Hindlimb muscle (tissue), 1 donor: ENCODE measurements around the gene CTNNA2. TPM values are rescaled to one million over a fixed set of nuclear protein-coding genes. Genes with fewer than 3 reads are reported as not detected.

Source experiments
- DNase-seq: peaks from one replicate; pipeline ENCODE4 v3.0.0-alpha.2; 2013
- polyA plus RNA-seq: library from polyadenylated mRNA; unstranded; fragments of 120-200 nt; gene quantifications from one replicate; pipeline ENCODE4 v1.2.1, GENCODE V29; 2013; ENCODE audit not compliant: insufficient read length

The CTNNA2 gene
- polyA plus RNA-seq, 1 donor = 0.59 TPM

- DNase-seq = no peak
These were observed 726.0 kb downstream of the CTNNA2 start for GRCh38 chr2:80238692-80239469.

- no peak for DNase-seq
These were observed 729.6 kb downstream of the CTNNA2 start for GRCh38 chr2:80242355-80242910.

DNA sequence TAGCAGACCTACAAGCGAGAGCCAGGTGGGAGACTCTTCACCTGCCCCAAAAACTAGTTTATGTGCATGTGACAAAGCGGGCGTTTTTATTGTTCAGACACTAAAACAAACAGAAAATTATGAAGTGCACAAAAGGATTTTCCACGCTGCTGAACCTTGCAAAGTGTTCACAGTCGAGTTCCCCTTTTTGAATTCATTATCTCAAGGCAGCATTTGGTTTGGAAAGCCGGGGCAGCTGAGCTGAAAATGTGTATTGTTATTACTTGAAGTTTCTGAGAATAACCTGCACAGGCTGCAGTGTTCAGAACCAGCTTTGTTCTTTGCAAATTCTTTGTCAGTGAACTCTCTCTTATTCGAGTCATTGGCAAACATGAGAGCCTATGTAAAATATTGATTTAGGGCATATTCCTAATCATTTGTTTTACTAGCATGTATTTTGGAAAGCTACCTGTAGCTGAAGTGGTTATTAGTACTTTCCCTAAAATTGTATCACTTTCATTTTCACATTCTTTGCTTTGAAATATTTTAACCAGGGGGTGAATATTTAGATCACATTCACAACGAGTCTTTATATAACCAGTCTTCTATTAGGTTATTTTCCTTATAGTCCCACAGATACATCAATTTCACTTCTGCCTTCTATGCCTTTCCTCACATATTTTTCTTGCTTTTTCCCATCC is 732.2 kb downstream of the CTNNA2 start:
- no peak for DNase-seq

- DNase-seq = no peak
These were observed 733.7 kb downstream of the CTNNA2 start for GRCh38 chr2:80246534-80246933.

DNA sequence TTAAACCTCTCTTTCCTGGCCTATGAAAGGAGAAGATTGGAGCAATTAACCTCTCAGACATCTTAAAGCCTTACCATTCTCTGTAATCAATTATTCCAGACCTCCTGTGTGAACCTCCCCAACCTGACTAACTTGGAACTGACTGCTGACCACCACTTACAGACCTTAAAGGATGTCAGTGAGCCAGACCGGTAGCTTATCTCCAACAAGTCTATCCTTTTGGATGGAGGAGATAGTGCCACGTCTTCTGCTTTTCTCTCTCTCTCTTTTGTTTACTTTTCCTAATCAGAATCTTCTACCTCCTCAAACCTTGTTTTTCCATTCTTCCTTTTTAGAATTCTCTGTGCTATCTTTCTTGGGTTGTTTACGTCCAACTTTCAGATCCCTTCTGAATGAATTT is 734.5 kb downstream of the CTNNA2 start:
- DNase-seq = no peak

GRCh38 chr2:80248146-80248545 is 735.3 kb downstream of the CTNNA2 start:
- no peak for DNase-seq

- DNase-seq = no peak
These were observed 739.6 kb downstream of the CTNNA2 start for GRCh38 chr2:80252294-80252986.

DNA sequence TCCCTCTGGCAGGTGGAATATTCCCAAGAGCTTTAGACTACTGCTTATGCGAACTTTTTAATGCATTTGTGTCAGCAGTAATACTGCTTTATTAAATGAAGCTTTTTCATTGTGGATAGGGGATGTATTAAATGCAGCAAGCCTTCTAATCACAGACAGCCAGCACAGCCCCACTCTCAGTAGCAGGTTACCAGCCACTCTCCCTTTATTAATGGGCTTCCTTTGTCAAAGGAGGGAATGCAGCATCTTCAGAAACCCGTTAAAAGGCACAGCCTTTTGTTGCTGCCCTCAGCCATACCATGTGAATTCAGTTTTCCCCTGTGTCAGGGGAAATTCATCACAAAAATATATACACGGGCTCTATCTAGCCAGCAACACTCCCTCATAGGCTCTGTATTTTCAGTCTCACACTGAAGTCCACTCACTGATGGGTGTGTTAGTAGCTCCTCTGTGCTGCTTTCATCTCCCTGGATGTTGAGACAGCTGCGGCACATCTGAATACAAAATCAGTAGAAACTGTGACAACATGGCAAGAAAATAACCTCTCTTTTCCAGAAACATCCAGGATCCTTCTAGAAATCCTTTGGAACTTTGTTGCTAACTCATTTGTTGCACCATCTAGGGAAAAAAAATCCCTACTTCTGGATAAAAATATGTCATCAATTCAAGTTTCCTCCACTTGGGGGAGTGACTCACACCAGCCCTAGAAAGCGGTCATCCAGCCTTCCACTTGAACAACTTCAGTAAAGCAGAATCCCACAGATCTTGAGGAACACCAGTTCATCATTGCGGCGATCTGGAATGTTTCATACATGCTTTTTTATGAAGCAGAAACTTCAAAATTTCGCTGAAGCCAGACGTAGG is 743.3 kb downstream of the CTNNA2 start:
- no peak for DNase-seq

- DNase-seq = no peak
These were observed 743.9 kb downstream of the CTNNA2 start for GRCh38 chr2:80256782-80257167.

DNA sequence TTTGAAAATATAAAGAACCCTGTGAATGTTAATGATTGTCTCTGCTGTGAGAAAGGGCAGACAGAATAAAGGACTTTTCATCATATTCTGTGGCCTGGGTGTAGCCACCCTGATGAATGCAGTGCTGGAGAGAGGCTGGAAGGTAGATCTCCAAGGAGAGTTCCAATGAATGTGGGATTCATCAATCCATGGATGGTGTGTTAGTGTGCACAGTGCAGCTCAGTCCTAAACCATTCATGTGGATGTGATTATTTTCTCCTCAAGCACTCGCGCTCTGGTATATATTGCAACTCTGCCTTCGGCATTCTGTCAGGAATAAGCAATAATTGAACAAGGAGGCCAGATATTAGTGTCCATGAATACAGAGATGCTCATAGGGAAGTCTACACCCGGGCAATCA is 744.6 kb downstream of the CTNNA2 start:
- DNase-seq = no peak

- no peak for DNase-seq
These were observed 745.5 kb downstream of the CTNNA2 start for GRCh38 chr2:80258341-80258740.

- no peak for DNase-seq
These were observed 745.9 kb downstream of the CTNNA2 start for GRCh38 chr2:80258793-80259192.

DNA sequence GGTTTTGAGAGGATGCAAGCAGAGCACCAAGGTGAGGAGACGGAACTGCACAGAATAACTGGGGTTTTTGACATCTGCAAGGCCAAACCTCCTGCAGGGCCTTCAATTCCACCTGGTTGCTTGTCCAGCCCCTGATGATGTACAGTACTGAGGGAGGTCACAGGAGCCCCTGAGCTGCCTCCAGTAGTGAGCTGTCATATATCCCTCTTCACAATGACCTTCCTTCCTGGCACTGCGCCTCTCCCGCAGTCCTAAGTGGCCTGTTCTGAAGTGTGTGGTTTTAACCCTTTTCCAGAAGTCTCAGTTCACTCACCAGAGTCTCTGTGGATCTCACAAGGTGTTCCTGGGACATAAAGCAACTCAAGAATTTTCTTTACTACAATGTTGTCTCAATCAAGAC is 746.4 kb downstream of the CTNNA2 start:
- DNase-seq = no peak

DNA sequence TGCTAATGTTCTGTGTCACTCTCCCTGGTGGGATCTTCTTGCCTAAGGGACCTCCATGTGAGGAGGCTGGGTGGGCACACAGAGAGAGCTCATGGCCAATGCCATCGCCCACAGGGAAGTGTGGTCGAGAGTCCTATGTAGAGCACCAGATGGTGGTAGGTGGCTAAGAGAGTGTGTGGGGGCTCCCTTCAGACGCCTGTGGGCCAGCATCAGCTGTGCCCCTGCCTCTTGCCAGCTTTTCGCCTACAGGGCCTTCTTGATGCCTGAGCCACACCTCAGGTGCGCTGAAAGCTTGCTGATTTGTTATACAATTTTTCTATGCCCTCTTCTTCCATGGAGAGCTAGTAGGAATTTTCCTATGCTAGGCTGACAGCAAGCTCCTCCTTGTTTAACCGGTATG is 753.4 kb downstream of the CTNNA2 start:
- DNase-seq = no peak

- no peak for DNase-seq
These were observed 757.0 kb downstream of the CTNNA2 start for GRCh38 chr2:80269806-80270205.

DNA sequence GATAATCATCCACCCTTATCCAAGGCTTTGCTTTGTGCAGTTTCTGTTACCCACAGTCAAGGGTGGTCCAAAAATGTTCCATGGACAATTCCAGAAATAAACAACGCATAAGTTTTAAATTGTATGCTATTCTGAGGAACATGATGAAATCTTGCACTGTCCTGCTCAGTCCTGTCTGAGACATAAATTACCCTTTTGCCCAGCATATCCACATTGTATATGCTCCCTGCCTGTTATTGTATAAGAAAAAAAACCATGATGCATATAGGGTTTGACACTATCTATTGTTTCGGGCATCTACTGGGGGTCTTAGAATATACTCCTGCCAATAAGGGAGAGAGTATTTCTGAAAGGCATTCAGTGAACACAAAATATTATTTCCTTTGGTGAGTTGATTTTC is 767.7 kb downstream of the CTNNA2 start:
- DNase-seq = no peak

DNA sequence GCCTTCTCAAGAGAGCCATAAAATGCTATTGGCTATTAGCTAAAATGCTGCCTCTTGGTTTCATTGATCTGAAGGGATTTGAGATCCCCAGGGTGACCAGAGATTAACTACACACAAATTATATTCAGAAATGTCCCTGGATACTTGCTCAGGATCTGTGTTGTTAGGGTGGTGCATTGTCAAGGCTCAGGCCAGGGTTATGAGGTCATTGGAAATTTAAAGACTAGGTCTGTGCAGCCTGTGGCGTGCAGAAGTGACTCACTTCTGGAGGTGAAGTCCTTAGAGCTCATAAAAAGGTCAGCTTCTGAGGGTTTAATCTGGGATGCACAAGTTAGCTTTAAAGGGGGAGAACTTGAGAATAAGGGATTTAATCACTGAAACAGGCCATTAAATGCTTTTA is 768.2 kb downstream of the CTNNA2 start:
- no peak for DNase-seq

- DNase-seq = peak; percentile 49
These were observed 775.7 kb downstream of the CTNNA2 start for GRCh38 chr2:80288576-80288975.

DNA sequence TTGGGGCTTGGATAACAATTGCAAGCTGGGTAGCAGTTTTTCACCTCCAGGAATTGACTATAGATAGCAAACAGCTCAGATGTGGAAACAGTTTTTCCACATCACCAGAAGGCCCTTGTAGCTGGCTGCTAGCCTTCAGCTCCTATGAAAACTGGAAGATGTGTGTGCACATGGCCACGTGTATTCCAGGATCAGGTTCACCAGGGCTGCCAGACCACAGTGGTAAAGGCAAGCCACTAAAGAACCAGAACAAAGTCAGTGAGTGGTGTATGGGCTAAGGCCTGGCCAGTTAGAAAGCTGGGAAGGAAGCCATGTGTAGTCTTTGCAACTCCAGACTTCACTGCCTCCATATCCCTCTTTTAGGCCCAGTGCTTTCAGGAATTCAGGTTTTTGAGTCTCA is 778.8 kb downstream of the CTNNA2 start:
- no peak for DNase-seq

DNA sequence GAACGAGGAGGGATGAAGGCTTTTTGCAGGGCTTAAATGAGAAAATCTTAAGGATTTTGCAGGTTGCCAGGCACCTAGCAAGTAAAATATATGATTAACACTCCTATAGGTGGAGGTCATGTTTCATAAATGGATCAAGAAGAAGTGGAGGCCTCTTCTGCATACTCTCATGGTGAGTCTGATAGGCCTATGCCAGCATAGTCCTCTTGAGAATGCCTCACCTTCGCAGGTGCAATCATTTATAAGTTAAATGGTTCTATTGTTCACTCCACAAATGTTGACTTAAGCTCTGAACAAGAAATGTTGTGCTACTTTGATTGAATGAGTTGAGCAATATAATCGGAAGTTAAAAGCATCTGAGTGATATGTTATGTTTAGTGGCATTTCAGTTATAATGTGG is 779.6 kb downstream of the CTNNA2 start:
- no peak for DNase-seq

GRCh38 chr2:80293039-80293438 is 780.2 kb downstream of the CTNNA2 start:
- DNase-seq = no peak

GRCh38 chr2:80298954-80299353 is 786.1 kb downstream of the CTNNA2 start:
- DNase-seq = no peak
